GM15510 (cell line): ENCODE data around the gene CDH13.

ENCODE experiments used
- POLR2A ChIP-seq: IDR thresholded peaks from 3 replicates; pipeline ENCODE4 v1.6.1; 2011; ENCODE audit warnings: borderline replicate concordance; ENCODE audit not compliant: insufficient read length; ENCODE audit errors: extremely low read depth

Gene CDH13

DNA sequence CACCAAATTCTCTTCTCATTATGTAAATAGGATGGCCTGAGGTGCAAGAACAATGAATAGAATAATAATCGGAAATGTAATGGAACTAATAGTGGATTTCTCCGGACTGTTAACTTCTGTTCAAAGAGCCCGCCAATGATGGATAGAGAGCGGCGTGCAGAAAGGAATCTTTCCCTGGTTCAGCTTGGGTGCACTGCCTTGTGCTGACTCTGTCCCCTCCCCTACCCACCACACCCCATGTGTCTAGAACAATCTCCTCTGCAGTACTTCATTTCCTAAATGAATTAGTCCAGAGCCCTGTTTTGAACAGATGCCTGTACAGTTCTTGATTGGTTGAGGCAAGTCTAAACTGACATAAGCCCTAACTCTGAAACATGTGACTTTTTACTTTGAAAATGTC, 125.4 kb downstream of the CDH13 start:
- TF ChIP-seq POLR2A: no peak

DNA sequence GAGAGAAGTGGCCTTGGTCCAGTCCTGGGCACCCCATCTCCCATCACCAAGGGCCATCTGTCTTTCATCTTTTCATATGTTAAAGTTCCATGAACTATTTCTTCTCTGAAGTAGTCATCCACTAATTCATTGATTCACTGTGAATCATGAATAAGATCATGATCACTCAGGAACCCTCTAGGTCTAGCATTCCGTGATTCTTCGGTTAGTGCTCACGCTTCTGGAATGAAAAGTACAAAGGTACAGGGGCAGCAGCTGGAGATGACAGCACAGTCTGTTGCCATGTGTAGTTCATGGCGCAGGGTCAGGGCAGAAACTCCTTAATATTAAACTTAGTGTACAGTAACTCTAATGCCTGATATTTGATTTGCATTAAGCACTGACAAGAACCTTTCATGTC, 127.1 kb downstream of the CDH13 start:
- no peak for TF ChIP-seq POLR2A

DNA sequence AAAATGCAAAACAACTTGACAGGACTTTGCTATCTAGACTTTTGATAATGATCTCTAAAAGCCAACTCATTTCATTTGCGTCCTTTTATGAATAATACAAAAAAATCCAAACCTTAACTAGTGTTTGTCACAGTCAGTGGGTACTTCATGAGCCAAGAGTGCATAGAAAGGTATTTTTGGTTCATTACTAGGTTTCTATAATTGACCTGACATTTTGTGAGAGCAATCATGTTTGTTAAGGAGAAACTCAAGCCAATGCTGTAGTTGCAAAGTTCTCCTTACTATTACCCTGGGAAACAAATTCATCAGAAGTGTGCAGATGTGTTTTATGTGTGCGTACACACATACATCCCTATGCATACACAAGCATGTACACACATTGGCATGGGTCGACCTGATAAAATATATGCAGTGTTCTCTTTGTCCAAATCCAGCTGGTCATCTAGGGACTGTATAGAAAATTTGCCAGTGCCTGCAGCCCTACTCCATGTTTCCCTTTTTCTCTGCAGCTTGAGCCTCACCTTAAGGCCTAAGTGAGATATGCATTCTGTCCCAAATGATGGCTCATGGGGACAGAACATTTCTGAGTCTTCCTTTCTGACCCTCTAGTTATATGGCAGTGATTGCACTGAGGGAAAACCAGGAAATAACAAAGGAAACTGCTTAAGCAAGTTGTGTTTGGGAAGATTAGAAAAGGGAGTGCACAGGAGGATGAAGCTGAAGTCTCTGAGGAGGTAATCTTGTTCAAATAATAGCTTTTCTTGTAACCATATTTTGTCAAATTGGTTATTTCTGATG, 128.1 kb downstream of the CDH13 start:
- no peak for TF ChIP-seq POLR2A

DNA sequence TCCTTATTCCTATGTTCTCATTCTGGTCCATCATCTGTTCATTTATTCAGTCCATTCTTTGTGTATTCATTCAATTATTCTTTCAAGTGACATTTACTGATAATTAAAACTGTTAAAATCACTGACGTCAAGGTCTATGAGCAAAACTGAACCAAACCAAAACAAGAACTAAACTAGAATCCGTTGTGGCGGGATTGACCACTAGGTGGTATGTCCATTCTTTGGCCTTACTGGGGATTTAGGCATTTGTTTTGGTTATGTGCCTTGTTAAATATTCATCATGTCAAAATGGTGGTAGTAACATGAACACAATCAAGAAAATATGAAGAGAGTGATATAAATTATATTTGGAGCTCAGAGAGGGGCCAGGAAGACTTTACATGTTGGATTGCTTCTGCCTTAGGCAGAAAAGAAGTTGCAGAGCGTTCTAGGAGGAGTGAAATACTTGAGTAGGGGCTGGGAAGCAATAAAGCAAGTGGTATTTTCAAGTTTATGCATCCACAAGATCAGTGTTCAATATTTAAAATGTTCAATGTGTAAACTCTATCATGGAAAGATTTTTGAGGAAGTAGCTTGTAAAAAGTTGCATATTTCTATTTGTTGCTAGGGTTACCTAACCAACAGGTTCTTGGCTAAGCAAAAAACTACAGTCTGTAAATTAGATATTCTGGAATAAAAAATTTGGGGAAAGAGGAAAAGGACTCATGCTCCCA, 129.0 kb downstream of the CDH13 start:
- TF ChIP-seq POLR2A: no peak

DNA sequence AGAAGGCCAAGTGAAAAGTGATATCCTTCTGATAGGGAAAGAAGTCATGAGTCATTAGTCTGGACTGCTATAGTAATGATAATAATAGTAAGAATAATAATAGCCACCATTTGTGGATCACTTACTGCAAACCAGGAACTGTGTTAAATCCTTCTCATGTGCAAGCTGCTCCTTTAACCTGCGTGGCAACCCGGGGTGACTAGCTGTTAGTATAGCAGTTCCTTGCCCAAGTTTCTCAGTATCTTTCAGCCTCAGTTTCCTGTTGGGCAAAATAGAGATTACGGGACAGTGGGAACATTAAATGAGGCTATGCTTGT, 129.5 kb downstream of the CDH13 start:
- TF ChIP-seq POLR2A: no peak

DNA sequence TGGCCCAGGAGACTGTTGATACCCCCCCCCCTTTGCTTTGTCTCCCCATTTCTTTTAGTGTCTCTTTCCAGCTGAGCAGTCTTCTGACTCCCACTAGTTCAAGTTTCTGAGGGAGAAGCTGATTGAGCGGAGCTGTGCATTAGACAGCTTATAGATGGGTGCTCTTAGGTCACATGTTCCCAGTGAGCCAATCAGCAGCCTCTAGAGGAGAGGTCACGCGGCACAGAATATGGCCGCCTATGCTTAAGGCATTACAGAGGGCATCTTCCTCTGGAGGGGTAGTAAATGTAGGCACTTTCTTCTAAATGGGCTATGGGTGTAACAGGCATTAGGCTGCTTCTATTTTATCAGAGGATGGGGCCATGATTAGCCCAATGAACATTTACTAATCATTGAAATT, 131.6 kb downstream of the CDH13 start:
- TF ChIP-seq POLR2A: no peak

DNA sequence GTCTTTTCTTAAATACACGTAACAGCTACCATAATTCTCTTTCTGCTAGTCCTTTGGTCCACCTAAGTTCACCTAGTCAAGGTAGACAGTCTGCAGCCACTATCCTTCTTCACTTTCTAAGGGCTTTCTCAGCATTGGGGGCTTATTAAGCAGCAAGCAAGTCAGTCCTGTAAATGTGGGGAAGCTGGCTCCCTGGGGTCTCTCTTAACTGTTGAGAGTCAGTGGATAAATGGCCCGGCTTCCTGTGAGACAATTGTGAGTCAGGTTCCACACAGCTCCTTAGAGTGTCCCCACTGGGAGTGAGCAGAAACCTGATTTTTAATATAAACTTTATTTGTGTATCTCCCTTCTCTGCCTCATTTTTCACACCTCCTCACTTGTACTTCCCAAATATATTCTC, 132.1 kb downstream of the CDH13 start:
- no peak for TF ChIP-seq POLR2A

DNA sequence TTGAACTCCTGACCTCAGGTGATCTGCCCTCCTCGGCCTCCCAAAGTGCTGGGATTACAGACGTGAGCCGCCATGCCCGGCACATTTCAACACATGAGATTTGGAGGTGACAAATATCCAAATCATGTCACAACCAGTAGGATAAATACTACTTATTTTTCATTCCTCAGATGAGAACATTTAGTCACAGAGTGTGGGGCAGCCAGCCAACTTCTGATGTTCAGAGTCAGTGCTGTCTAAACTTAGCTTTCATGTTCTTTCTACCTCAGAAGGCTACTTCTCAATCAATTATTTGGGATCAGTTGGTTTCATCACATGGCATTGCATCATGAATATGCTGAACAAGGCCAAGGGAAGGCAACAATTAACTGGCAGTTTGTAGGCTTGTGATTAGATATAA, 134.5 kb downstream of the CDH13 start:
- no peak for TF ChIP-seq POLR2A

DNA sequence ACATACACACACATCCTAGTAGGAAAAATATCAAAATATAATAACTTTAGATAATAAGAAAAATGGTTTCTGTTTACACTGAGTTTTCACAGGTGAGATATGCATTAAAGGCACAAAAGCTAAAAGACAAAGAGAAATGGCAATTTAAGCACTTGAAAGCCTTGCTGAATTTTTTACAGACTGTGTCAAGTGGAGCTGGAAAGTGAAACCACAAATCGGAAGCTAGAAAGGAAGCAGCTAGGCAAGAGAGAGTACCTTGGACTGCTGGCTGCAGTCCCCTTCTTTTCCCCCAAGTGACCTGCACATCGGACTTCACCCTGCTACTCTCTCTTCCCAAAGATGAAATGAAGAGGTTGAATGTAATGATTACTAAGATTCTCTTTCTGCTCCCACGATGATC, 135.1 kb downstream of the CDH13 start:
- TF ChIP-seq POLR2A: no peak

DNA sequence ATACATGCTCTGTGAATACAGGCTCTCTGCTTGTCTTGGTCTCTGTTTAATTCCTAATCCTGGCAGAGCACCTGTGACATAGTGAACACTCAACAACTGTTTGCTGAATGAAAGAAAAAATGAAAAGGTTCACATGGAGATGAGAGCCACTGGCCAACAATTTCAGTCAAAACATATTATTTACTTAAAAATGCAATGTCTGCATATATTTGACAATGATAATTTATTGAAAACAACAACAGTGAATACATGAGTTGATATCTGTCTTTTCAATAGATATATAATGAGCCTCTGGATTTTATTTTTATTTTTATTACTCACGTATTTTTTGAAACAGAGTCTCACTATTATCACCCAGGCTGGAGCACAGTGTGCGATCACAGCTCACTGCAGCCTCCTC, 136.6 kb downstream of the CDH13 start:
- no peak for TF ChIP-seq POLR2A

DNA sequence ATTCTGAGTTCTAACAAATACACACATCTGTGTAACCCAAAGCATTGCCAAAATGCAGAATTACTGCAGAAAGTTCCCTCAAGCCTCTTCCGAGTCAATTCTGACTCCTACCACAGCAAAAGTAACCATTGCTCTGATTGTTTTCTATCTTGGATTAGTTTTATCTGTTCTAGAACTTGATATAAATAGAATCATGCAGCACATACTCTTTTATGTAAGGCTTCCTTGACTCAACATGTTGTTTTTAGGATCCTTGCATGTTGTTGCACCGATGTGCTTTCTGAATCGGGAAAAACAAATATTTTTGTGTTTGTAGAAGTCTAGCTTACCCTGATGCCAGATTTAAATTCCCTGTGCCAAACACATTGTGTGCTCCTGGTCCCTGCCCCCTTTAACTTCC, 140.4 kb downstream of the CDH13 start:
- no peak for TF ChIP-seq POLR2A

DNA sequence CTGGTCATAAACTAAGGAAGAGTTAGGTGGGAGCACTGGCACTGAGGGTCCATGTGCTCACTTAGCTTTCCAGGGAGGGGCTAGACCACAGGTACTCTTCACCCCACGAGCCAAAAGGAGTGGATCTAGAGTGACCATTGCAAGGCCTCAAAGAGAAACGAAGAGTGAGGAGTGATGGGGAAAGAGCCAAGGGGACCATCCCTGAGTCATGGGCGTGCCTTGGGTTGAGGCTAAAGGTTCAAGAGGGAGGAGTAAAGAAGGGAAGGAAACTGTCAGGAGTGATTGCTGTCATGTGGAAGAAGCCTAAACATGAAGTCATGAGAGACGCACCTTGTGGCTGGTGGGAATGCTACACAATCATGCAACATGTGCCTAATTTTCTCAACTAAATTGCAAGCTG, 141.0 kb downstream of the CDH13 start:
- no peak for TF ChIP-seq POLR2A

DNA sequence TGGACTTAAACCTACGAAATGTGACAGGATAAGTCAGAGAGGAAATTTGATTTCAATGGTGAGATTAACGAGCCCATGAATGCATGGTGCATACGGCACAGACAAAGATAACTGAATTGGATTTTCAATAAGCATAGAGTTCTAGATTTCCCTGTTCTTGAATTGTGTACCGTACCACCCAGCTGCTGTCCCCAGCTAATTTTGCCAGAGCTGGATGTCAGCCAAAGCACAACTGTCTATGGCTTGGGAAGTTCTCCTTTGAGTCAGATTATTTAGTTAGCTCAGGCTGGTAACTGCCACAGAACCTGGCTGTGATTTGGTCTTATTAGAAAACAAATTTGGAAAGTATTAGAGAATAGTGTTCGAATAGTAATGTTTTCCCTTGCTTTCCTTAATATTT, 143.1 kb downstream of the CDH13 start:
- no peak for TF ChIP-seq POLR2A

DNA sequence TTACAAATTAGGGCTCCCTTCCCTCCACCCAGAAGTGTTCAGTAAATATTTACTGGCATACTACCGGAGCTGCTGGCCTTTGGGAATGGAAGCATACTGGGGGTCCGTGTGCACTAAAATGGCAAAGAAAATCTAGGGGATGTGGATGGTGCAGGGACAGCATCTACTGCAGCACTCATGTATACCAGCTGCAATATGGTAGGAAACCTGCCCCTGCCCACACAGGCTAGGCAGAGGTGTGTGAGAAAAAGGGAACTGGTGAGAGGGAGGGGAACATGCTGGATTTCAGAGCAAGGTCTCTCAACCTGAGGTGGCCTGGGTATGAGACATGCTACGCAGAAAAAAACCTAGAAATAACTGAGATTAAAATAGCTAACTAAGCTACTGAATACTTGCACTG, 145.4 kb downstream of the CDH13 start:
- no peak for TF ChIP-seq POLR2A

DNA sequence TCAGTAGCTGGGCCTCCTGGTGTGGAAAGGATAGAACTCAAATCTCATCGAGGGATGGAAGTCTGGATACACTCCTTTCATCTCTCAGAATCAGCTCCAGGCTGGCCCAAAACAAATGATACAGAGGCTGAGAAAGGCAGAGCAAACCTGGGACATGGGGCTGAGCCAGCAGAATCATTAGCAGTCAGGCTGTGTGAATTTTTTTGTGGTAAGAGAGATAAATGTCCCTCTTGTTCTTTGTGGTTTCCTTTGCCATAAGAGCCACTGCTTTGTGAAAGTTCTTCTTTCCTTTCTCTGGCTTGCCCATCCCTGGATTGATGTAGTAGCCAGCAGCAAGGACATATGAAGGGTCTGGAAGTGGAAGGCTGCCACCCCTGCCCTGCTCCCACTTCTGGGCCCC, 146.2 kb downstream of the CDH13 start:
- no peak for TF ChIP-seq POLR2A

DNA sequence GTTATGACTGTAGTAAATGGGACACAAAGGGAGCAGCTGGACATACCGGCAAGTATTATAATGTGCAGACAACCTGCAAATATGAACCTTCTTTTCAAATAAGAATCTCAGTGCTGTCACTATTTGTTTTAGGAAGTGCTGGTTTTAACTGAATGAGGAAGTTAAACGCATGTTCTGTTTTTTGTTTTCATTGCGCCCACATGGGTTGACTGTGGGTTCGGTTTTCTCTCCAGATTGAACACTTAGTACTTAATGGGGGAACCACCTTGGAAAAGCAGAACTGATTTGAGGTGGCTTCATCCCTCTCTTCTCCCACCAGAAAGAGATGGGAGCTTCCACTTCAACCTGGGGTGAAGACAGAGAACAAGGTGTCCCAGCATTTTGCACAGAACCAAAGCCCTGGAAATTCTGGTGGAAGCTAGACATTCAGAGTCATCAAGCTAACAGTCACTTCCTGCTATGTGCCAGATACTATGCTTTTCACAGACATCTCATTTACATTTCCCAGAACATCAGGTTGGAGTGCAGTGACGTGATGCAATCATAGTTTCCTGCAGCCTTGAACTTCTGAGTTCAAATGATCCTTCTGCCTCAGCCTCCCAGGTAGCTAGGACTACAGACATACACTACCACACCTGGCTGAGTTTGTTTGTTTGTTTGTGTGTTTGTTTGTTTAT, 149.8 kb downstream of the CDH13 start:
- TF ChIP-seq POLR2A: no peak
